ENCODE results near the gene ZNF430.

The ZNF430 gene

GRCh38 chr19:21092109-21092508 is 71.7 kb downstream of the ZNF430 start:
- Histone ChIP-seq H3K27ac (no peak overlapping the region), H3K4me3 (no peak overlapping the region)
- DNase-seq (ENCODE audit: low spot score) = no peak
- no peak for TF ChIP-seq CTCF (IDR thresholded peaks at IDR 0.05)

GRCh38 chr19:21094347-21095025 is 74.0 kb downstream of the ZNF430 start:
- no peak for DNase-seq (ENCODE audit: low spot score)
- Histone ChIP-seq H3K27ac (no peak overlapping the region), H3K4me3 (no peak overlapping the region)
- no peak for TF ChIP-seq CTCF (IDR thresholded peaks at IDR 0.05)

- Histone ChIP-seq H3K4me3 (no peak overlapping the region), H3K27ac (no peak overlapping the region)
- no peak for DNase-seq (ENCODE audit: low spot score)
- no peak for TF ChIP-seq CTCF (IDR thresholded peaks at IDR 0.05)
Measured at GRCh38 chr19:21098291-21098690, 77.8 kb downstream of the ZNF430 start.

GRCh38 chr19:21101521-21102242 is 81.2 kb downstream of the ZNF430 start:
- no peak for TF ChIP-seq CTCF (IDR thresholded peaks at IDR 0.05)
- no peak overlapping the region for H3K4me3 ChIP-seq
- DNase-seq (ENCODE audit: low spot score) = no peak
- no peak overlapping the region for H3K27ac ChIP-seq

- TF ChIP-seq CTCF (IDR thresholded peaks at IDR 0.05) = no peak
- Histone ChIP-seq H3K27ac (no peak overlapping the region), H3K4me3 (no peak overlapping the region)
- no peak for DNase-seq (ENCODE audit: low spot score)
Measured at GRCh38 chr19:21109116-21109515, 88.7 kb downstream of the ZNF430 start.
